ENCODE measurements around the gene DCST2.
A peak's percentile ranks its signal among the peaks of the same experiment; 100 is the strongest.

GRCh38 chr1:155052439-155053395 is 19.1 kb upstream of the DCST2 start:
- peak; percentile 54 for TF ChIP-seq CTCF (conservative IDR thresholded peaks at IDR 0.05; ENCODE audit: low read length)
- no peak for TF ChIP-seq EZH2phosphoT487 (IDR thresholded peaks at IDR 0.05; ENCODE audit: borderline replicate concordance)
